ENCODE data around the gene PTGER1.

PTGER1 gene

DNA sequence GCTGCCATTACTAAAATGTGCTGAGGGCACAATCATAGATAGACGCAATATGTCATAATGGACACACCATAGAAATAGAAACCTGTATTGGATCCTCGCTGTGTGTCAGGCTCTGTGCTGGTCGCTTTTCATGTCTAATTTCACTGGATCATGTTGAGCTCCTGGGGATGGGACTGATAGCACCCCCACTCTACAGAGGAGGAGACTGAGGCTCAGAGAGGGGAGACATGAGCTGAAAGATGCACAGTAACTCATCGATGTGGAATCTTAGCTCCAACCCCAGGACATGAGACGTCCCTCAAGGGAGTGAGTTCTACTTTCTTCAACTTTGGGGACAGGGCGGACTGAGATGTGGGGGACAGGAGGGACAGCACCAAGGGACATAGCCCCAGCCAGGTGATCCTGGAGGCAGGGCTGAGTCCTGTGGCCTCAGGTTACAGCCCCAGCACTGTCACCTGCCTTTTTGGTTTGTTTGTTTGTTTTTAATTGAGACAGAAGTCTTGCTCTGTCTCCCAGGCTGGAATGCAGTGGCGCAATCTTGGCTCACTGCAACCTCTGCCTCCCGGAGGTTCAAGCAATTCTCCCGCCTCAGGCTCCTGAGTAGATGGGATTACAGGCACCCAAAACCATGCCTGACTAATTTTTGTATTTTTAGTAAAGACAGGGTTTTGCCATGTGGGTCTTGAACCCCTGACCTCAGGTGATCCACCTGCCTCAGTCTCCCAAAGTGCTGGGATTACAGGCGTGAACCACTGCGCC, 27.4 kb upstream of the PTGER1 start:
- no peak for DNase-seq

GRCh38 chr19:14497228-14497921, 22.2 kb upstream of the PTGER1 start:
- DNase-seq, result no peak

DNA sequence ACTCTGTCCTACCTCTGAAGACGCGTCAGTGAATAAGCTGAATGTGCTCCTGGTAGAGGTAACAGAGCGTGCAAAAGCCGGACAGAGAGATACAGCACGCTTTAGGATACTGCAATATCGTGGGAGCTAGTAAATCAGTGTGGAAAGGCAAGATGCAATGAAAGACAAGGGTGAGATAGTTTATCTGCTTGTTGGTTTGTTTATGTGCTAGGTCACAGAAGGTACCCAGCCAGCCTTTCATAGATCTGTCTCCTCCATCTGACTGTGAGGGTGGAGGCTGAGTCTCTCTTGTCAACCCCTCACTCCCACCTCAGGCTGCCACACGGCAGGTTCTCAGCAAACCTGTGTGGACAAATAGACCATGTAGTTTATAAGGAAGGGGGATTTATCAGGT, 21.7 kb upstream of the PTGER1 start:
- DNase-seq, result no peak

DNA sequence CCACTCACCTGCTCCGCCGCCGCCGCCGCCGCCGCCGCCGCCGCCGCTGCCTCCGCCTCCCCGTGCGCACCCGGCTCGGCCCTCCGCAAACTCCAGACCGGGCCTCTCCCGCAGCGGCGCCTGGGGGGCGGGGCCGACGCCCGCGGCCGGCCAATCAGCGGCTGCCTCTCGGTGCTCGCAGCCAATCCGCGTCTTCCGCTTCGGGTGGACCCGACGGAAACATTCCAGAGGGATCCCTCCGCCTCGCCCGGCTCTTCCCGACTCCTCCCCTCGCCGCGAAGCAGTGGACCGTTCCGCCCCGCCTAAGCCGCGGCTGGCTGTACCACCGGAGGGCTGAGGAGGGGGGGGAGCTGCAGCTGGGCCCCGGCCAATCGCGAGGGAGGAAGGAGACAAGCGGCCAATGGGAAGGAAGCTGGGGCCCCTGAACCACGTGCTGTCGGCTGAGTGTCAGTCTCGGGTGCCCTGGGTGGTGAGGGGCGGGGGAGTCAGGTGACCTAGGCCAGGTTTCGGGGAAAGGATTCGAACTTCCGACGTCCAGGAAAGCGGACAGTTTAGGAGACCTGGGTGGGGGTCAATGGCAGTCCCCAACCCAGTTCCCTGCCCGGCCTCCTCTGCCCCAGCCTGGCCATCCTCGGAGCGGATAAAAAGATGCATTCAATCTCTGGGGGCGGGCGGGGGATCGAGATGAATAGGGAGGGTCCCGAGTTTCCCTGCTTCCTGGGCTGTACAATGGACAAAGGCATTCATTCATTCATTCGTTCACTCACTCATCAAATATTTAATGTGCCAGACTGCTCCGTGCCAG, 21.1 kb upstream of the PTGER1 start, which contains the start of gene GIPC1:
Gene GIPC1 (minus strand): TSS at position 99 of the 805 bp plus-strand sequence. CDS start 13,151 bp downstream, outside the sequence.
- DNase-seq, result peak; percentile 87

DNA sequence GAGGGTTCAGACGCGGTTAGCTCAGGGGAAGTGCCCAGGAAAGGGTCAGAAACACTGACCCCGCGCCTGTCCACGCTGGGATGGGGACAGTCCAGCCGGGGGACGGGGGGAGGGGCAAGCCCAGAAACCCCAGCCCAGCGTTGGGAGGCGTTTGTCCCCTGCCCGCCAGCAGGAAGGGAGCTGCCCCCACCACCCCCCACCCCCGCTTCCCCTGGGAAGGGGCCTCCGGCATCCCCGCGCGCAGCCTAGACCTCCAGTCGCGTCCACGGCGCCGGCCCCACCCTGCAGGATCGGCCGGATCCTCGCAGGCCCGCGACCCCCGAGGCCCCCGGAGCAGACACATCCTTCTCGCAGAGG, 20.5 kb upstream of the PTGER1 start:
- DNase-seq, result no peak

DNA sequence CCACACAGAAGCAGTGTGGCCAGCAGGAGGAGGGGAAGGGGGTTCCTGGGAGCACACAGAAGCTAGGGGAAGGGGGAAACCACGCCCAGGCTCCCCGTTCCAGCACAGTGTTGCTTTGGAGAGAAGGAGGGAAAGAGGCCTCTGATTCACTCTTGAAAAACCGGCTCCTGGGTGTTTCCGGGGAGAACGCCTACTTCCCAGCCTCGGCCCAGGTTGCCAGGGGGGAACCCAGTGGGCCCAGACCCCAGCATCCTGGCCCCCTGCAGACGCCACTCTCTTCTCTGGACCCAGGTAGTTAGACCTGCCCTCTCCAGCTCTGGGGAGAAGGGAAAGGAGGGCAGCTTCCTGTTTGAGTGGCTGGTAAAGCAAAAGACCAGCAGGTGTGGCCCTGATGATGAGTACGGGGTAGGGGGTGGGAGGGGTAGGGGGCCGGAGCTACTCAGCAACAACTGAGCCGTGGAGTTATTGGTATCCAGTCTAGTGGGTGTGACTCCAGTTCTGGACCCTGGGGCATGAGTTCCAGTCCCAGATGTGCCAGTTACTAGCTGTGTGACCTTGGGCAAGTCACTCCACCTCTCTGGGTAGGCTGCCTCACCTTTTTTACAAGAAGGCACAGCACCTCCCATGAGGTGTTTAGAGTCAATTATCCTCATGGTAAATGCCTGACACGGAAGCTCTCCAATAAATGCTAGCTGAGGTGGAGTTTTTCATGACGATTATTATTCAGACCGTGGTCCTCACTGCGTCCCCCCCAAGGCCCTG, 19.9 kb upstream of the PTGER1 start:
- no peak for DNase-seq

DNA sequence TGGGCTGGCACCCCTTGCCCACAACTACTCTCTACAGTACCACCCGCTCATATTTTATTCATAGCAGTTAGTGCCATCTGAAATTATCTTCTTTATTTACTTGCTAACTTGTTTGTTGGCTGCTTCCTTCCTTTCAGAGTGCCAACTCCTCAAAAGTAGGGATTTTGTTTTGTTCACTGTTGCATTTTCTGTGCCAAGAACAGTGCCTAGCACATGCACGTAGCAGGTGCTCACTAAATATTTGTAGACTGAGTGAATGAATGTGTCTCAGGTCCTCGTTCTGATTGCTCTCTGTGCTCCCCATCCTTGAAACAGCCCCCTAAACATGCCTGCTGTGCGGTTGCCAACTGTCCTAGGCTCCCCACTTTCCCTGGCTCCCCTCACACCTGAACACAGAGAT, 19.3 kb upstream of the PTGER1 start:
- DNase-seq, result no peak

DNA sequence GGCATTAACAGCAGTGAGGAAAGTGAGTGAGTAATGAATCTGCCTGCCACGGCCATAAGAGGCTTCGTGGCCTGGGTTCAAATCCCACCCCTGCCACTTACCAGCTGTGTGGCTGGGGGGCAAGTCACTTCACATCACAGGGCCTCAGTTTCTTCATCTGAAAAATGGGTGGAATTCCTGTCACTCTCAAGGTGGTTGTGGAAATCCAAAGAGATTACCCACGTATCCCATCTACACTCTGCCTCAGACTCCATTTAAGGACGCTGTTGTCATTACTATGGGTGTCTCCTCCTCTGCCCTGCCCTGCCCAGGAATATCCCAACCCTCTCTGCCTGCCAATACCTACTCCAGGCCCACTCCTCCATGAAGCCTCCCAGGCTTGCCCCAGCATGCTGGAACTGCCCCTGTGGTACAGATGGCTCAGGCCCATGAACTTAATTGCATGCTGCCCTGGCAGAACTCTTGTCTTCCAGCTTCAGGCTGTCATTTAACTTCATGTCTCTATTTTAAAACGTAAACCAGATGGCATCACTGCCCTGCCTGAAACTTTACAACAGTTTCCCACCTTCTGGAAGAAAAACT, 17.7 kb upstream of the PTGER1 start:
- no peak for DNase-seq

- no peak for DNase-seq
Observed at GRCh38 chr19:14487370-14488125, 12.4 kb upstream of the PTGER1 start.

DNA sequence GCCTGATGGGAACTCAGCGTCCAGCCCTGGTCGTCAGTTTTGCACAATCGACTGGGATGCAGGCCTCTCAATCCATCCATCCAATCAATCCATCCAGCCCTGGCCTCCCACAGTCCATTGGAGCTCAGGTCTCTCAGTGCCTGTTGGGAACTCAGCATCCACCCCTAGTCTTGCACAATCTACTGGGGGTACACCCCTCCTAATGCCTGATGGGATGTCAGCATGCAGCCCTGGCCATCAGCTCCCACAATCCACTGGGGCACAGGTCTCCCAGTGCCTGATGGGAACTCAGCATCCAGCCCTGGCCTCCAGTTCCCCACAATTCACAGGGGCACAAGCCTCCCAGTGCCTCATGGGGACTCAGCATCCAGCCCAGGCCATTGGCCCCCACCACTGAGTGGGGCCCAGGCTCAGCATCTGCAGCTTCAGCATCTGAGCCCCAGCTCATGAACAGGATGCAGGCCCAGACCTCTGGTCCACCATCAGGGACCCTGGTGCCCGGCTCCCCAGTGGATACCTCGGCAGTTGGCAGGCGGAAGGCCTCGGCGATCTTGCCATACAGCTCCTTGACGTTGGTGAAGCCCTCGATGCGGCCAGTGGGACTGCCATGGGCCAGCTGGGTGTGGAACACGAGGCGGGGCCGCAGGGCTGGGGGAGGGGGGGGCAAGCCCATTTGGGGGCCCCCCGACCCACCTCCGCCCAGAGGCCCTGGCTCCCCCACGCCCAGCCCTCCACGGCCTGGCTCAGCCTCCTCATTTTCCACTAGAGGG, 7.2 kb upstream of the PTGER1 start:
- no peak for DNase-seq

GRCh38 chr19:14480700-14481079, 5.5 kb upstream of the PTGER1 start:
- no peak for DNase-seq

DNA sequence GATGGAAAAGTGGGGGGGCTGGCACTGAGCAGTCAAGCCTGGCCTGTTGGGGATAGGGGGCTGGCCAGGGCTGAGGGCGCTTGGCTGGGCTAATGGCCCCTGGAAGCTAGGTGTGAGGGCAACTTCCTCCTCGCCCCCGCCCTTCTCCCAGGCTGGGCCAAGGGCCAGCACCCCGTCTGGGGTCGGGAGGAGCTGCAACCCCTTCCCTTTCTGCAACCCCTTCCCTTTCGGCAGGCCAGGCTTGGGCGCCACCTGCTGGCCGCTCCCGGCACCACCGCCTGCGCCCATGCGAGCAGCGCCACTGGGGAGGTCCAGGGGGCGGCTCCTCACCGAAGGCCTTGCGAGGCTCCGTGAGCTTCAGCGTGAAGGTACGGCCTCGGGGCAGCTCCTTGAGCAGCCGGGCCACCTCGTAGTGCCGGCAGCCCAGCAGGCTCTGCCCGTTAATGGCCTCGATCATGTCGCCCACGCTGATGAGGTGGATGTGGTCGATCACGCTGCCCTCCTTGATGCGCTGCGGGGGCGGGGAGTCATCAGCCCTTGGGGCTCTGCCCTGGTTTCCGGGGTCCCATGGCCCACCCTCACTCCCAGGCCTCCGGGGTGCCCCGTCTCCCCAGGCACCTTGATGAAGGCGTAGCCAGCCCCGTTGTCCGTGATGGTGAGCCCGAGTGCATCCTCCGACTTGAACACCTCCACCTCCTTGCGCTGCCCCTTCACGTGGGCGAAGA, 5.0 kb upstream of the PTGER1 start:
- DNase-seq, result peak; percentile 87

DNA sequence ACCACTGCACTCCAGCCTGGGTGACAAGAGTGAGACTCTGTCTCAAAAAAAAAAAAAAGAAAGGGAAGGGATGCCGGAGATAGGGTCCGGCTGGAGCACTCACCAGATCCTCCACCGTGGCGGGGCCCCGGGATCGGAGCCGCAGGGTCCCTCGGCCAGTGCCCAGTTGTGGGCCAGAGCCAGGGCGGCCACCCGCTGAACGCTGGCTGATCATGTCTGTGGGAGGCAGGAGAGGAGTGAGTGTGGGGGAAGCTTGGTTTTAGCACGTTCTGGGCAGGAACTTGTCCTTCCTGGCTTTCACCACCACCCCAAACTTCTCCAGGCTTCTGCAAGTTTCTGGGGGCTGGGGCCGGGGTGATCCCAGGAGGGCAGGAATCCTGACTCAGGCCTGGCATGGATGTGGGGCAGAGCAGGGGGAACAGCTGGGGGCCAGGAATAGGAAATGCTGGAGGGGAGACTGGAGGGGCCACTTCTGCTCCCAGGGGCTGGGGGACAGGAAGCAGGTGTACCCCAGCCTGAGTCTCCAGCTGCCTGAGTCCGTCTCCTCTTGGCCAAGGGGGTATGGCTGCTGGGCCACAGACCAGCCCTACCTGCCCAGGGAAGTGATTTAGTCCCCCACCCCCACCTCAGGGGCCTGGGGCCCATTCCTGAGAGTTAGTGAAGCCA, 4.3 kb upstream of the PTGER1 start:
- no peak for DNase-seq

DNA sequence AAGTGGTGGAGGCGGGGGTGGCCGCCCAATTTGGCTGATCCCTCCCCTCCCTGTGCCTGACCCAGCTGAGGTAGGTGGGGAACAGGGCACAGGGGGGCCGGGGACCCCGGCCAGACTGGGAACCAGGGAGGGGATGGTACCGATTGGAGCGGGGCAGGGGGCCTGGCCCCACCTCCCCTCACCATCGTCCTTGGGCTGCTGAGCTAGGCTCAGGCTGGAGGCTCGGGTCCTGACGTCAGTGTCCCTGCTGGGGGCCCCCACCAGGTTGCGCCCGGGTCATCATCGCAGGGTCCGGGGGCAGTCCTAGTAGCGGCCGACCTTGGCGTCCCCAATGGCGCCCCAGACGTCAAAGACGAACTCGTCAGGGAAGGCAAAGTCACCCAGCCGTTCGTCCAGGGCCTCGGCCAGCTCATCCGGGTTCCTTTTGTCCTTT, 3.0 kb upstream of the PTGER1 start:
- DNase-seq, result no peak

DNA sequence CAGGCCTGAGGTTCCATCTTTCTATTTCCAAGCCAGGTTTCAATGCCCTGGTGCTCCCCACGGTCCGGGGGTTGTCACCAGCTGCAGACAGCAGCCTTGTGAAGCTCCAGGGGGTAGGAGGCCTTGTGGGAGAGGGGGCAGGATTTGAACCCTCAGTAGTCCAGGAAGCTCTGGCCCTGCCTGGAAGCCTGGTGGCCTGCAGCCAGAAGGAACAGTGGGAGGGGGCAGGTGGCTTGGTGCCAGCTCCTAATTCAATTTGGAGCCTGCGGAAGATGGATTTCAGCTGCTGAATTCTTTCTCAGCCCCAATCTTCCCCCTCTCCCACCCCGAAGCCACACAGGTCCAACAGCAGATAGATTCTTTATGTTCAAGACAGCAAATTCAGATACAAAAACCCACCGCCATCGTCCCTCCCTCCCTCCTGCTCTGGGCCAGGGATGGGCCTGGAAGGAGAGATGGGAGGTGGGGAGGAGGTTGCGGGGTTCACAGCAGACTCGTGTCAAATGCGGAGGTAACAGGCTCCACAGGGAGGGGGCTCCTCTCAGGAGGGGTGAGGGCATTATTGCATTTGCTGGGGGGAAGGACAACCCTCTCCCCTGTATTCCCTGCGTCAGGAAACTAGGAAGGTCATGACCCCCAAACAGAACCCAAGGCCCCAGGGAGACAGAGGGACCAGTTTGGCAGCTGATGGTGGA, 2.4 kb upstream of the PTGER1 start:
- DNase-seq, result no peak

DNA sequence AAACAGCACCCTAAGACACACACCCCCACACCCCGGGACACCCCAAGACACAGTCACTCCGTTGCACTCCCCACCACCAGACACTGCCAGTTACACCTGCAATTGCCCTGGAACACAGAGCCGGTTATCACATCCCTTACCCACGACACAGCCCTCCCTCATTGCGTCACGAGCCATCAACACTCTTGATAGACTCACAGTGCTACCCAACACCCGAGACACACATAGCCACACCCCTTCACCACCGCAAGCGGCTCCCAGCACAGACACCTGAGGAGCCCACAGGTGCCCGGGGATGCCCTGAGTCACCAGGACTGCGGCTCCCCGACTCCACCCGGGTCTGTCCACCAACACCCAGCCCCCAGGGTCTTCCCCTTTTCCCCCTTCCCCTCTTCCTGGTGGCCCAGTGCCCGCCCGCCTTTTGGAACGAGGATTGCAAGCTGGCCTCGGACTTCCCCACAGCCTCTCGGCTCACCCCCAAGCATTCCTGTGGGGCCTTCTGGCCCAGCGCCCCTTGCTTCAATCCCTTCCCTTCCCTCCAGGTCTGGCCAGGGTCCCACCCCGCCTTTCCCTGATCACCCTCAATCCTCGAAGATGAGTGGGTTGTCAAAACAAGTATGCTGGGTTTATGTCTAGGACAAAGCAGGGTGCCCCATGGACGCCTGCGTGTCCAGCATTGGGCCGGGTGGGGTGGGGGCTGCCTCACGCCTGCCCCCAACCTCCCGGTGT, 1.7 kb upstream of the PTGER1 start:
- peak; percentile 46 for DNase-seq

DNA sequence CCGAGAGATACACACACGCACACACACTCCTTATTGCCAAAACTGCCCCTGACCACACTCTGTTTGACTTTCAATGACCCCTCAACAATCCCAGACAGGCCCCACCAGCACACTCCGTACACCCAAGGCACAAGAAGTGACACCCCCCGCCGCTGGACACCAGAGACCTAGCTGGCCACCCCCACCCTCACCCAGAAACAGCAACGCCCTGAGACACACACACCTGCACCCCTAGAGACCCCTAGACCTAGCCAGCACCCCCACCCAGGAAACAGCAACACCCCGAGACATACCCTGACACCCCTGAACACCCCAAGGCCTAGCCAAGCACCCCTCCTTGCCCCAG, 1.1 kb upstream of the PTGER1 start:
- no peak for DNase-seq

DNA sequence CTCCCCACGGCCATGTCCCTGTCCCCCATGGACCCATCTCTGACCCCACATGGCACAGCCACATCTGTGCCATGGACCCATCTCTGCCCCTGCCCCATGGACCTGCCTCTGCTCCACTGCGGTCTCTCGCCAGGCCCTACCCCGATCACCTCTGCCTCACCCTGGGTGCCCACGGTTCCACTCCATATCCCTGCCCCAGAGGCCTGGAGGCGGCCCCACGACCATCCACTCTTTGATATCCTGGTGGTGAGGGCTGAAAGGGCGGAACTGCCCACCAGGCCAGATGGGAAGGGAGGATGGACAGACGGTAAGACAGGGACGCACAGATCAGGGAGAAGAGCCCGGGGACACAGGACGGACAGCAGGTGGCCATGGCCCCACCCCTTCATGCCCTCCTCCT, 327 bp downstream of the PTGER1 start:
- DNase-seq, result no peak

Data from stimulated activated CD8-positive, alpha-beta memory T cell treated with anti-CD3 and anti-CD28 coated beads, Interleukin-4, amount 100 ng/mL, for 48 hours (primary cell).